Jurkat, Clone E6-1 (cell line): Measurements from ENCODE around the gene PTPRN2.
"Not testable (repeated sequence)": the region's sequence is repeated elsewhere in the genome, so short reads cannot be mapped to it uniquely, and the experiment has no call there.

Experiments
- DNase-seq: peaks from one replicate; pipeline ENCODE4 v3.0.0-alpha.2; 2011; ENCODE audit warnings: low read depth, low spot score
- H3K4me3 ChIP-seq: 2 replicates; pipeline ENCODE4 v1.5.1; 2011; ENCODE audit warnings: mild to moderate bottlenecking, low read length, control low read depth, moderate library complexity

The PTPRN2 gene

GRCh38 chr7:157562522-157563398, 1024.9 kb downstream of the PTPRN2 start:
- H3K4me3 ChIP-seq, DNase-seq: not testable (repeated sequence)

GRCh38 chr7:157561816-157562410, 1025.7 kb downstream of the PTPRN2 start:
- DNase-seq: no peak
- H3K4me3 ChIP-seq: no peak overlapping the region

- no peak for DNase-seq
- H3K4me3 ChIP-seq: no peak overlapping the region
These were observed 1026.2 kb downstream of the PTPRN2 start for GRCh38 chr7:157561523-157561785.

- no peak for DNase-seq
These were observed 1026.7 kb downstream of the PTPRN2 start for GRCh38 chr7:157560710-157561522.

DNA sequence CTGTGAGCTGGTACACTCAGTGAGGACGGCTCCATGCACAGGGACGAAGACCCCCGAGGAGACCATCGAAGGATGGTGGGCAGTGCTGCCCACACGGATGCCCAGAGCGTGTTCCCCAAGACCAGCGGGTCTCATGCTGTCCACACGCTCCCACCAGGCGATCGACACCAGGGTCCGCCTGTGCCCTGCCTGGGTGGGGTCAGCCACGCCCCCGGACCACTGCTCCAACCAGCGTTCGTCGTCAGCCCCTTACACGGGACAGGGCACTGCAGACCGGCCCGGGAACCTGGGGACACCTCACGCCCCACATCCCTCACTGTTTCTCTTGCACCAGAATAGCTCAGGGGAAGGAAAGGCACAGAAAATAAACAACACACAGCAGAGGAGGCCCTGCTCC, 1027.4 kb downstream of the PTPRN2 start:
- no peak overlapping the region for H3K4me3 ChIP-seq
- DNase-seq: no peak

More at GRCh38 chr7:157560710-157561522, 1026.7 kb downstream of the PTPRN2 start:
- H3K4me3 ChIP-seq: no peak overlapping the region

DNA sequence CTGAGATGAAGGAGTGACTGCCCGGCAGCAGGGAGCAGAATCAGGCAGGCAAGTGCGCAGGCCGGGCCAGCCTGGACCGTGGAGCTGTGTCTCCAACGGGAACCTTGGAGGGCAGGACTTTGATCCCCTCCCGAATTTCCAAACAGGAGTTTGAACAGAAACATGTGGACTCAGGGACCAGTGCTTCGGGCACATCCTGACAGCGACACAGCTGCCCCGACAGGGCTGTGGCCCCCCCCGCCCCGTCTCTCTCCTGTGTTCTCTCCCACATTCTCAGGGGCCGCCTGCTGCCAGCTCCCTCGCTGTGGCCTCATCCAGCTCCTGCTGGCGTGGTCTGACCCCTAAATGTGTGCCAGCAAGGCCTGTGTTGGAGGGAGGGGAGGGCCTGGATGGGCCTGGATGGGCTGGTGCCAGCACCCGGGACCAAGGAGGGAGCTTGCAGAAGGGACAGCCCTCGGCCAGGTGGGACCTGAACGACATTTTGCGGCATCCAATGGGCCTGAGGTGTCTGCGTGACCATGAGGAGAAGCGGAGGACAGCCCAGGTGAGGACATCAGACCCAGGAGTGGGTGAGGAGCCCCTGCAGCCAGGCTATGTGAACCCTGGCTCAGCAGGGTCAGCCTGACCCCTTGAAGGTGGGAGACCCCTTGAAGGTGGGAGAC, 1027.9 kb downstream of the PTPRN2 start:
- DNase-seq: no peak
- H3K4me3 ChIP-seq: no peak overlapping the region

- no peak overlapping the region for H3K4me3 ChIP-seq
- no peak for DNase-seq
These were observed 1028.6 kb downstream of the PTPRN2 start for GRCh38 chr7:157558875-157559595.

DNA sequence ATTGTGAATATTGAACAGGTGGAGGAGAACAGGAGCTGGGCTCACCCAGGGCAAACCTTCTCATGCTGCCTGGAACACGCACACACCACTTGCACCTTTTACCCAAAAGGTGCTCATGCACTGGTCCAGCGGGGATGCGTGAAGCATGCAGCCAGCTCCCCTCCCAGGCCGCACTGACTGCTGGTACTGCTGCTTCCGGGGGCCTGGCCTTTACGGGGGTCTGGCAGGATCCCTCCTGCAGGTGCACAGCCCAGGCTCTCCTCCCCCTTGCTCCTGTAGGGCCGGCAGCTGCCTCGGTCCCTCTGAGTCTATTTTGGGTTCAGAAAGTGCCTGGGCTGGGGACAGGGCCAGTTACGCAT, 1029.1 kb downstream of the PTPRN2 start:
- H3K4me3 ChIP-seq: no peak overlapping the region
- no peak for DNase-seq

DNA sequence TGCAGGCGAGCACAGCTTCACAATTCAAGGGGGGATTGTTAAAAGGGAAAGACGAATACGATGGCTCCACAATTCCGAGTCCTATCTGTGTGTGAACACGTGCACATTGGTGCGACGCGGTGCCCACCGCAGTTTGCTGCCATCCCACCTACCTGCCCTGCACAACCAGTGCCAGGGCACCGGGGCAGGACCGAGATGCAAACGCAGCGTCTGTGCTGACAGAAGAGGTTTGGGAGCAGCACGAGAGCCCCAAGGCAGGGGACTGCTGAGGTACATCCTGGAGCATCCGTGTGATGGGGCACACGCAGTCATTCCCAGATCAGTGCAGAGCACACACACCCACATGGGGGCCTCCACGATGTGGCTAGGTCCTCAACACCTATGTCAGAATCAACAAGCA, 1029.6 kb downstream of the PTPRN2 start:
- DNase-seq: no peak
- H3K4me3 ChIP-seq: no peak overlapping the region

DNA sequence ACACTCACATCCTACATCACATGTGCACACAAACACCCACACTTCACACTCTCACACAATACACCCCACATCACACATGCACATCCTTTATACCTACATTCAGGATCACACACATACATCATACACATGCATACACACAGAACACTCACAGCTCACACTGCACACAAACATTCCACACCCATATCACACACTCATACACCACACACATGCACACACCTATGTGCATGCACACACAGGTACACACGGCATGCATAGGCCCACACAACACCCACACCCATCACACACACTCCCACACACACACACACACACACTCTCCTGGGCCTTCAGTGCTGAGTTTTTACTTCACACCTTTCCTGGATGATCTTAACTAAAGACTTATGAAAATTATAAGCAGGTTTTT, 1030.4 kb downstream of the PTPRN2 start:
- DNase-seq: no peak
- H3K4me3 ChIP-seq: no peak overlapping the region

GRCh38 chr7:157556642-157556944, 1031.0 kb downstream of the PTPRN2 start:
- H3K4me3 ChIP-seq: no peak overlapping the region
- no peak for DNase-seq

DNA sequence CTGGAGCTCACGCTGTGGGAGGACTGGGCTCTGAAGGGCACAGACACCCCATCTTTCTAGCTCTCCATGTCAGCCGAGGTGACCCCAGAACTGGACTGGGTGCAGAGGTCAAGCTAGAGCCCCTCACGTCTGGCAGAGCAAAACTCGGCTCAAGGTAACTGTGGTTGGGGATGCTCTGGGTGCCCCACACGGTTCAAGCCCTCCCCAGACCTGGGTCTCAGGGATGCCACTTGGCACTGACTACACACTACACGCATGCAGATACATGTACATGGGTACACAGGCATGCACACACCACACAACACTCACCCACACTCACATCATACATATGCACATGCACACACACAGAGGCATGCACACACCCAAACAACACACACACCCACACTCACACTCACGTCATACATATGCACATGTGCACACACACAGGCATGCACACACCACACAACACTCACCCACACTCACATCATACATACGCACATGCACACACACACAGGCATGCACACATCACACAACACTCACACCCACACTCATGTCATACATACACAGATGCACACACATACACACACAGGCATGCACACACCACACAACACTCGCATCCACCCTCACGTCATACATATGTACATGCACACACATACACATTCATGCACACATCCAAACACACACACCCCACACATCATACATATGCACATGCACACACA, 1031.5 kb downstream of the PTPRN2 start:
- H3K4me3 ChIP-seq: no peak overlapping the region
- DNase-seq: no peak

DNA sequence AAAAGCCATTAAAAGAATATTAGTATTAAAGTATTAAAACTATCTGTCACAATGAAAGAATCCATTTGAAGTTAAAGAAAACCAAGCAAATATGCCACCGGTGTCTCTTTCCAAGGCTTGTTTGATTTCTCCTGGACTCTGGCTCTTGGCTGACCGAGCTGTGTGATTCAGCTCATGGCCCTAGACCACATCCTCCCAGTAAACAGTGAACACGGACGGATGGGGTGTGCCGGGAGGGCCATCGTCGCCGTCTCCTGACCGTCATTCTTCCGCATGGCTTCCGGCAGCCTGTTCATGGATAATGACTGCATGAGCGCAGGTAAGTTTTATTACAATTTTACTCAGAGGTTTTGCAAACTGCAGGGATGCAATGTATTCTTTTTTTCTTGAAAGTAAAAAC, 1032.3 kb downstream of the PTPRN2 start:
- DNase-seq: no peak
- no peak overlapping the region for H3K4me3 ChIP-seq

DNA sequence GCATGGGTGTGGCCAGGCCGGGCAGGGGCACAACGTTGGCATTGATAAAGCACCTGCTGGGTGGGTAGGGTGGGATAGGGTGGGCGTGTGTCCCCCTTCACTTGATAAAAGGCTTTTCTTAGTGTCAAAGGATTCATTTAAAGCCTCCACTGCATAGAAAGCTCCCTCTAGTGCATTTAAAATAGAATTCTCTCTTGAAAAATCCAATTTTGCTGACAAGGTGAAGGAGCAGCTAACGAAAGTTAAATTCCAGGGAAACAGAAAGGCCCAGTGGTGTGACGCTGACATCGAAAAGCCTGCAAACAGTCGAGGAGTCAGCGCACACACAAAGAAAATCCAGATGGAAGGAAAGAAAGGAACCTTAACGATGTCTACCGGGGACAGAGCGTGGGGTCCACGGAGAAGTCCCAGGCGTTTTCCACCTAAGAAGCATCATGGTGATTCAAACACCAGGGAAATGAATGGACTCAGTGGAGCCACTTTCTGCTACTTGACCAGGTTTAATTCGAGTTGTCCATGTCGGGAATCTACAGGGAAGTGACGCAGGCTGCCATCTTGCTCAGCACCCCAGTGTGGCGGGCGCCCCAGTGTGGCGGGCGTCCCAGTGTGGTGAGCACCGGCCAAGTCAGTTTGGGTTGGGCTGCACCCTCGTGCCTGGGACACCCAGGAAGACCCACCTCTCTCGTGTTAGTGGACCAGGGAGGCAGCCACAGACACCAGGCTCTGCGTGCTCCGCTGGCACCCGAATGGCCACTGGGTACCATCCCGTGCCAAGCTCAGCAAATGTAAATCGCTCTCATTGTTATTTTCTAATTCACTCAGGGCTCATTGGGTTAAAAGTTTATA, 1033.0 kb downstream of the PTPRN2 start:
- no peak for DNase-seq

DNA sequence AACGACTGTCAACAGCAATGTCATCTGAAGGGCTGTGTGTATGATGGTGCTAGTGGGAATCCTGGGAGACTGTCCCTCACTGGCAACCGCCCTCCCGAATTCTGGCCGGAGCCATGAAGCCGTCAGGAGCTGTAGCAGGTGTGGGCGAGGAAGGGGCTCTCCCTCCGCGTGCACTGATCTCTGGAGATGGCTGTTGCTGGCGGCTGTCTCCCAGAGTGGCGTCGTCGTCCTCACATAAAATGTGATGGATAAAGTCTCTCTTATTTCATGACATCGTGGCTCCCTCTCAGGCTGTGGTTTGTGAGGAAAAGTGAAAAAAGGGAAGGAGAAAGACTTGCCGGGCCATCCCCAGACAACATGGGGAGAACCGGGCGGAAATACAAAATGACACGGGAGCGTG, 1034.4 kb downstream of the PTPRN2 start:
- no peak for DNase-seq

More for the DNA sequence above, 1033.0 kb downstream of the PTPRN2 start:
- H3K4me3 ChIP-seq: no peak overlapping the region

GRCh38 chr7:157552295-157552993, 1035.2 kb downstream of the PTPRN2 start:
- no peak overlapping the region for H3K4me3 ChIP-seq
- no peak for DNase-seq

More for the DNA sequence above, 1034.4 kb downstream of the PTPRN2 start:
- H3K4me3 ChIP-seq: no peak overlapping the region

DNA sequence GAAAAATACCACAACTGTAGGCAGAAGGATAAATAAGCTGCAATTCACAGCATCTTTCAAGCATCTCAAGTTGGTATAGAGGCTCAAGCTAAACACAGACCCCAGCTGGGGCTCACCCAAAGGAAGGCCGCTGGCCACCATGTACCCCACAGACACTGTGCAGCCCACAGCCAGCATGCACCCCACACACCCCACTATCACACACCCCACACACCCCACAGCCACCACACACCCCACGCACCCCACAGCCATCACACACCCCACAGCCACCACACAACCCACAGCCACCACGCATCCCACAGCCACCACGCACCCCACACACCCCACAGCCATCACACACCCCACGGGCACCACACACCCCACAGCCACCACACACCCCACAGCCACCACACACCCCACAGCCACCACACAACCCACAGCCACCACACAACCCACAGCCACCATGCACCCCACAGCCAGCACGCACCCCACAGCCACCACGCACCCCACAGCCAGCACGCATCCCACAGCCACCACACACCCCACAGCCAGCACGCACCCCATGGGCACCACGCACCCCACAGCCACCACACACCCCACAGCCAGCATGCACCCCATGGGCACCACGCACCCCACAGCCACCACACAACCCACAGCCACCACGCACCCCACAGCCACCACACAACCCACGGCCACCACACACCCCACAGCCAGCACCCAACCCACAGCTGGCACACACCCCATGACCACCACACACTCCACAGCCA, 1036.1 kb downstream of the PTPRN2 start:
- no peak for DNase-seq
- H3K4me3 ChIP-seq: no peak overlapping the region
